A549 (cell line): ENCODE data around the gene GSE1. TPM values are rescaled to one million over a fixed set of nuclear protein-coding genes. Genes with fewer than 3 reads are reported as not detected.

Source experiments
- ATAC-seq, 2 experiments: fragments of 200-7000 bp in 1 of 2; fragments of >200 bp in 1 of 2; cut with Nextera tagmentation in 1 of 2; cut with Tn5 transposase in 1 of 2; 3 replicates each; pipeline versions ENCODE4 v1.8.0 to v1.9.1; 2018 to 2020; ENCODE audit warnings: mild to moderate bottlenecking in 1 of 2, moderate library complexity in 1 of 2
- CTCF ChIA-PET: fragments of 300-600 bp; sonication (Branson Sonifier 250); formaldehyde crosslinking; extraction: SDS; loops from one replicate; lab custom pipeline; 2021; ENCODE audit warnings: antibody characterized with exemption, inconsistent platforms; lab: Yijun Ruan, JAX
- POLR2A ChIA-PET: fragments of 350-600 bp; formaldehyde crosslinking; extraction: SDS; loops from one replicate; lab custom pipeline; 2021; ENCODE audit warnings: antibody characterized with exemption, inconsistent platforms; lab: Yijun Ruan, JAX
- DNase-seq, 2 experiments: peaks; one replicate each; pipeline versions ENCODE4 v3.0.0 to v3.0.0-alpha.2; 2011 to 2016; ENCODE audit warnings: low read depth in 1 of 2, low spot score in 1 of 2
- FAIRE-seq: peaks from 2 replicates; lab custom pipeline; 2011; peaks lifted over from hg19 to GRCh38; lab: Jason Lieb, UNC
- H3K27ac ChIP-seq, 2 experiments: fragments of >200 bp; sonication (Bioruptor Twin); formaldehyde crosslinking; 3 replicates each; pipeline ENCODE4 v1.5.1; 2016 to 2017
- H3K4me1 ChIP-seq: fragments of >200 bp; sonication (Bioruptor Twin); formaldehyde crosslinking; 3 replicates; pipeline ENCODE4 v1.6.1; 2016
- H3K4me2 ChIP-seq: fragments of >200 bp; sonication (Bioruptor Twin); formaldehyde crosslinking; 3 replicates; pipeline ENCODE4 v1.6.1; 2016
- H3K4me3 ChIP-seq: fragments of >200 bp; sonication (Bioruptor Twin); formaldehyde crosslinking; 3 replicates; pipeline ENCODE4 v1.5.1; 2016
- H3K9me3 ChIP-seq: fragments of >200 bp; sonication (Bioruptor Twin); formaldehyde crosslinking; 3 replicates; pipeline ENCODE4 v1.6.1; 2016
- FOSB ChIP-seq: fragments of 250-450 bp; sonication (Bioruptor Pico); IDR thresholded peaks from 2 replicates; pipeline ENCODE4 v1.5.0; 2020; ENCODE audit warnings: mild to moderate bottlenecking, moderate library complexity
- HEYL ChIP-seq: fragments of 250-450 bp; sonication (Bioruptor Pico); IDR thresholded peaks from 2 replicates; pipeline ENCODE4 v1.8.0; 2021; ENCODE audit warnings: mild to moderate bottlenecking, moderate library complexity
- HOXB5 ChIP-seq: fragments of 250-450 bp; sonication (Bioruptor Pico); IDR thresholded peaks from 2 replicates; pipeline ENCODE4 v1.5.0; 2020; ENCODE audit warnings: mild to moderate bottlenecking, moderate library complexity
- JUN ChIP-seq, 2 experiments: fragments of >200 bp; sonication (Bioruptor Twin); formaldehyde crosslinking; IDR thresholded peaks; 2 replicates in 1 of 2; 3 replicates in 1 of 2; pipeline ENCODE4 v1.6.1; 2016 to 2017
- JUNB ChIP-seq: fragments of >200 bp; sonication (Bioruptor Twin); formaldehyde crosslinking; IDR thresholded peaks from 2 replicates; pipeline ENCODE4 v1.6.1; 2016
- MAFK ChIP-seq: fragments of 450-650 bp; IDR thresholded peaks from 2 replicates; pipeline ENCODE4 v1.6.1; 2014; ENCODE audit not compliant: partially characterized antibody
- MYC ChIP-seq: IDR thresholded peaks from 2 replicates; pipeline ENCODE4 v1.6.1; 2012; ENCODE audit warnings: mild to moderate bottlenecking, inconsistent platforms, low read length, improper control_type of control experiment, borderline replicate concordance
- POLR2AphosphoS2 ChIP-seq: conservative IDR thresholded peaks from 2 replicates; pipeline ENCODE4 v1.6.1; 2012; ENCODE audit warnings: low read length, improper control_type of control experiment, inconsistent platforms
- SREBF2 ChIP-seq: fragments of 450-650 bp; IDR thresholded peaks from 2 replicates; pipeline ENCODE4 v1.6.1; 2014; ENCODE audit warnings: mild to moderate bottlenecking, moderate library complexity
- TP53 ChIP-seq: fragments of 250-450 bp; sonication (Bioruptor Pico); IDR thresholded peaks from 2 replicates; pipeline ENCODE4 v1.5.0; 2021; ENCODE audit warnings: mild to moderate bottlenecking, moderate library complexity
- ZC3H11A ChIP-seq: fragments of 450-650 bp; IDR thresholded peaks from 2 replicates; pipeline ENCODE4 v1.6.1; 2014; ENCODE audit warnings: antibody characterized with exemption, mild to moderate bottlenecking
- ZFP36 ChIP-seq: fragments of 450-650 bp; IDR thresholded peaks from 2 replicates; pipeline ENCODE4 v1.6.1; 2014; ENCODE audit warnings: borderline replicate concordance; ENCODE audit not compliant: partially characterized antibody
- WGBS: methylation state at CpG from one replicate; pipeline ENCODE4 v1.1.6; 2017; ENCODE audit errors: missing lambda C conversion rate; 5-methylcytosine and 5-hydroxymethylcytosine counted together
- polyA plus RNA-seq, 4 experiments: library from polyadenylated mRNA; depleted of rRNA in 3 of 4; stranded (reverse); fragments of >200 nt; fragmentation: RNase III in 1 of 4; extraction: RNeasy Plus Mini Kit Qiagen cat#74134 plus additional on column Dnase treatment in 1 of 4; gene quantifications; 2 replicates in 3 of 4; 3 replicates in 1 of 4; pipeline ENCODE4 v1.2.3, GENCODE V29; 2011 to 2017
- TF ChIP-seq, protein P1 (sequence below): fragments of 250-450 bp; sonication (Bioruptor Pico); IDR thresholded peaks from 2 replicates; pipeline ENCODE4 v1.5.0; 2020; ENCODE audit warnings: low read depth, mild to moderate bottlenecking, moderate library complexity
- TF ChIP-seq, protein P2 (sequence below): fragments of 250-450 bp; sonication (Bioruptor Pico); IDR thresholded peaks from 2 replicates; pipeline ENCODE4 v1.5.0; 2021; ENCODE audit warnings: mild to moderate bottlenecking, moderate library complexity, borderline replicate concordance
- TF ChIP-seq, protein P3 (sequence below): IDR thresholded peaks from 2 replicates; pipeline ENCODE4 v1.6.1; 2012
- TF ChIP-seq, protein P4 (sequence below): fragments of 150-350 bp; IDR thresholded peaks from 2 replicates; pipeline ENCODE4 v1.6.1; 2014; ENCODE audit warnings: low read depth, mild to moderate bottlenecking, low read length
- TF ChIP-seq, protein P5 (sequence below): fragments of >200 bp; sonication (Bioruptor Twin); formaldehyde crosslinking; IDR thresholded peaks from 3 replicates; pipeline ENCODE4 v1.5.1; 2016
- TF ChIP-seq, protein P6 (sequence below): fragments of >200 bp; sonication (Bioruptor Twin); formaldehyde crosslinking; IDR thresholded peaks from 3 replicates; pipeline ENCODE4 v1.6.1; 2016

The GSE1 gene
- polyA plus RNA-seq, 2 of the 4 experiments (the other 2 are of a cell fraction), result 20.7 to 24.3 TPM

DNA sequence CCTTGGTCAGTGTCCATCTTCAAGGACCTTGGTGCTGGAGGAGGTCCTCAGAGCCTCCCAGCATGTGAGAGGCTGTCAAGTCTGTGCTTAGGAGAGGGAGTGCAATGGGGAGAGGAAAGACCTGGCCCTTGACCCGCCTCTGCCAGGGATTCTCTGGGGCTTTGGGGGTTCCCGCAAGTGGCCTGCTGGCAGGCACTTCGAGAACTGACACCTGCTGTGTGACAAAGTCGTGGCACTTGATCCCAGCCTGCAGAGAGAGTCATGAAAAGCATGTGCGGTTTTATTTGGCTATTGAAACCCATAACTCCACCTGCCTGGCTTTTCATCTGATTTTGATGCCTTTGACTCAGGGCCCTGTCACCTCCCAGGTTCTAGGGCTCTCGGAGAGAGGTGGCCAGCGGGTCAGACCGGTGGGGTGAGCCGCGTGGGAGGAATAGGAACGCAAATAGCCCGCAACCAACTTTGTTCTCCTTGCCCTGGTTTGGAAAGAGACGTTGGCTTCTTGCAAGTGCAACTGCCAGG lies 42.8 kb upstream of the GSE1 start:
- H3K4me3 ChIP-seq, result no peak overlapping the region
- no peaks in the 10 kb centered on the region for H3K9me3 ChIP-seq
- no peak for ATAC-seq
- no peak for DNase-seq
- TF ChIP-seq JUN (IDR thresholded peaks at IDR 0.05) (no peak), POLR2AphosphoS2 (no peak), JUNB (no peak), SREBF2 (no peak), HOXB5 (CRISPR knock-in tag) (no peak), FOSB (CRISPR knock-in tag) (no peak)
- TF ChIP-seq, protein P1, sequence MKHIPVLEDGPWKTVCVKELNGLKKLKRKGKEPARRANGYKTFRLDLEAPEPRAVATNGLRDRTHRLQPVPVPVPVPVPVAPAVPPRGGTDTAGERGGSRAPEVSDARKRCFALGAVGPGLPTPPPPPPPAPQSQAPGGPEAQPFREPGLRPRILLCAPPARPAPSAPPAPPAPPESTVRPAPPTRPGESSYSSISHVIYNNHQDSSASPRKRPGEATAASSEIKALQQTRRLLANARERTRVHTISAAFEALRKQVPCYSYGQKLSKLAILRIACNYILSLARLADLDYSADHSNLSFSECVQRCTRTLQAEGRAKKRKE (CRISPR knock-in tag), result no peak
- TF ChIP-seq, protein P2, sequence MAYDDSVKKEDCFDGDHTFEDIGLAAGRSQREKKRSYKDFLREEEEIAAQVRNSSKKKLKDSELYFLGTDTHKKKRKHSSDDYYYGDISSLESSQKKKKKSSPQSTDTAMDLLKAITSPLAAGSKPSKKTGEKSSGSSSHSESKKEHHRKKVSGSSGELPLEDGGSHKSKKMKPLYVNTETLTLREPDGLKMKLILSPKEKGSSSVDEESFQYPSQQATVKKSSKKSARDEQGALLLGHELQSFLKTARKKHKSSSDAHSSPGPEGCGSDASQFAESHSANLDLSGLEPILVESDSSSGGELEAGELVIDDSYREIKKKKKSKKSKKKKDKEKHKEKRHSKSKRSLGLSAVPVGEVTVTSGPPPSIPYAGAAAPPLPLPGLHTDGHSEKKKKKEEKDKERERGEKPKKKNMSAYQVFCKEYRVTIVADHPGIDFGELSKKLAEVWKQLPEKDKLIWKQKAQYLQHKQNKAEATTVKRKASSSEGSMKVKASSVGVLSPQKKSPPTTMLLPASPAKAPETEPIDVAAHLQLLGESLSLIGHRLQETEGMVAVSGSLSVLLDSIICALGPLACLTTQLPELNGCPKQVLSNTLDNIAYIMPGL (CRISPR knock-in tag), result no peak
- TF ChIP-seq, protein P3, sequence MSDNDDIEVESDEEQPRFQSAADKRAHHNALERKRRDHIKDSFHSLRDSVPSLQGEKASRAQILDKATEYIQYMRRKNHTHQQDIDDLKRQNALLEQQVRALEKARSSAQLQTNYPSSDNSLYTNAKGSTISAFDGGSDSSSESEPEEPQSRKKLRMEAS, result no peak
- 82% methylated on average over 13 of the region's 13 CpGs for WGBS
- no peaks in the 10 kb centered on the region for H3K4me1 ChIP-seq
- ChIA-PET POLR2A (no interaction called here), CTCF (interaction anchor here (1.0 to 1.4 kb wide), 3 partner anchors 9 to 46 kb away, joined by 3 to 5 read pairs (median 4); no protein-coding TSS in a partner anchor)
- no peak overlapping the region for H3K4me2 ChIP-seq
- FAIRE-seq, result no peak
- no peak overlapping the region for H3K27ac ChIP-seq

DNA sequence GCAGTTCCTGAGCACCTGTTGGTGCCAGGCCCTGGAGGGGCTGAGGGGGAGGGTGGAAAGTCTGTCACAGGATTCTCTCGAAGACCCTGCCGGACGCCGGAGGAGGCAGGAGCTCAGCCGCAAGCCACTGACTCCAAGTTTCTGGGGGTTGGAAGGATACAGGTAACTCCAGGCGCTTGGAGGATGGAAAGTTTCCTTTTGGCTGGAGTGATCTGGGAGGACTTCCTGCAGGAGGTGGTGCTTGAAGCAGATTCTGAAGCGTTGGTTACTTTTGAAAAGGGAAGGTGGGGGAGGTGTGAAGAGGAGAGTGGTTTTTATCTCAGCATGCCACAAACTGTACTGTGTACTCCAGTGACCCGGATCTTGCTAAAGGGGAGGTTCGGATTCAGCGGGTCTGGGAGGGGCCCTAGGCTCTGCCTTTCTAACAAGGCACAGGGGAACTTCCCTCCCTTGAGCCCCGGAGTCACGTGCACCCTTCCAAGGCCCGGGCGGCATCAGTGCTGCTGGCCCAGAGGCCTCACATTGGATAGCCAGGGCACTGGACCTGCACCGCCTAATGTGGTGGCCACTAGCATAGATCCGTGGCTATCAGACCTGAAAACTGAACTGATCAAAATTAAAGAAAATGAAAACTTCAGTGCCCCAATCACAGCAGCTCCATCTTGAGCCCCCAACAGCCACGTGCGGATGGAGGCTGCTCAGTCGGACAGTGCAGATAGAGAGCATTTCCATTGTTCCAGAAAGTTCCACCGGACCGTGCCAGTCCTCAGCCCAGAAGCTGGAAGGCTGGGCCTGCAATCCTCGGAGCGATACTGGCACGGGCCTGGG lies 42.2 kb upstream of the GSE1 start:
- CTCF ChIA-PET, result no interaction called here
- FAIRE-seq, result no peak

DNA sequence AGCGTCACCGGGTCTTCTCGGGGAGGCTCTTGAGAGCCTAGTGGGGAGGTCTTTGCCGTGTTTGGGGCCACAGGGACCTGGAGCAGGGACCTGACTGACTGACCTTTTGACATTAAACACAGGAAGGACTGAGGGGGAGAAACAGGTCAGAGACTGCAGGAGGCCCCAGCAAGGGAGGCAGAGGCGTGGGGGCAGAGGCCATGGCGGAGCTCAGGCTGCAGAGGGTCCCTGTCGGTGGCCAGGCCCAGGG lies 41.6 kb upstream of the GSE1 start:
- no peak overlapping the region for H3K4me3 ChIP-seq
- ATAC-seq (no peak), DNase-seq (no peak), FAIRE-seq (no peak)
- ChIA-PET CTCF (no interaction called here), POLR2A (no interaction called here)
- WGBS, result 96% methylated on average over 4 of the region's 7 CpGs
- no peaks in the 10 kb centered on the region for H3K4me1 ChIP-seq
- TF ChIP-seq FOSB (CRISPR knock-in tag) (no peak), TP53 (CRISPR knock-in tag) (no peak), MAFK (no peak), ZC3H11A (no peak), MYC (no peak)
- TF ChIP-seq, protein P4, sequence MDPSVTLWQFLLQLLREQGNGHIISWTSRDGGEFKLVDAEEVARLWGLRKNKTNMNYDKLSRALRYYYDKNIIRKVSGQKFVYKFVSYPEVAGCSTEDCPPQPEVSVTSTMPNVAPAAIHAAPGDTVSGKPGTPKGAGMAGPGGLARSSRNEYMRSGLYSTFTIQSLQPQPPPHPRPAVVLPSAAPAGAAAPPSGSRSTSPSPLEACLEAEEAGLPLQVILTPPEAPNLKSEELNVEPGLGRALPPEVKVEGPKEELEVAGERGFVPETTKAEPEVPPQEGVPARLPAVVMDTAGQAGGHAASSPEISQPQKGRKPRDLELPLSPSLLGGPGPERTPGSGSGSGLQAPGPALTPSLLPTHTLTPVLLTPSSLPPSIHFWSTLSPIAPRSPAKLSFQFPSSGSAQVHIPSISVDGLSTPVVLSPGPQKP, result no peak
- H3K4me2 ChIP-seq, result no peak overlapping the region
- H3K27ac ChIP-seq, result no peak overlapping the region
- no peaks in the 10 kb centered on the region for H3K9me3 ChIP-seq

More for the DNA sequence above, 42.2 kb upstream of the GSE1 start:
- H3K27ac ChIP-seq, result no peak overlapping the region
- H3K4me2 ChIP-seq, result no peak overlapping the region
- H3K9me3 ChIP-seq, result no peaks in the 10 kb centered on the region
- DNase-seq, result no peak
- POLR2A ChIA-PET, result no interaction called here
- no peak overlapping the region for H3K4me3 ChIP-seq
- ATAC-seq, result no peak; a peak in 1 of 6 replicates
- WGBS, result 89% methylated on average over 18 of the region's 24 CpGs
- H3K4me1 ChIP-seq, result no peaks in the 10 kb centered on the region
- no peak for TF ChIP-seq TP53 (CRISPR knock-in tag)
- TF ChIP-seq HEYL (CRISPR knock-in tag), result no peak
- TF ChIP-seq, protein P5, sequence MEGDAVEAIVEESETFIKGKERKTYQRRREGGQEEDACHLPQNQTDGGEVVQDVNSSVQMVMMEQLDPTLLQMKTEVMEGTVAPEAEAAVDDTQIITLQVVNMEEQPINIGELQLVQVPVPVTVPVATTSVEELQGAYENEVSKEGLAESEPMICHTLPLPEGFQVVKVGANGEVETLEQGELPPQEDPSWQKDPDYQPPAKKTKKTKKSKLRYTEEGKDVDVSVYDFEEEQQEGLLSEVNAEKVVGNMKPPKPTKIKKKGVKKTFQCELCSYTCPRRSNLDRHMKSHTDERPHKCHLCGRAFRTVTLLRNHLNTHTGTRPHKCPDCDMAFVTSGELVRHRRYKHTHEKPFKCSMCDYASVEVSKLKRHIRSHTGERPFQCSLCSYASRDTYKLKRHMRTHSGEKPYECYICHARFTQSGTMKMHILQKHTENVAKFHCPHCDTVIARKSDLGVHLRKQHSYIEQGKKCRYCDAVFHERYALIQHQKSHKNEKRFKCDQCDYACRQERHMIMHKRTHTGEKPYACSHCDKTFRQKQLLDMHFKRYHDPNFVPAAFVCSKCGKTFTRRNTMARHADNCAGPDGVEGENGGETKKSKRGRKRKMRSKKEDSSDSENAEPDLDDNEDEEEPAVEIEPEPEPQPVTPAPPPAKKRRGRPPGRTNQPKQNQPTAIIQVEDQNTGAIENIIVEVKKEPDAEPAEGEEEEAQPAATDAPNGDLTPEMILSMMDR, result no peak
- peak; percentile 87 for TF ChIP-seq ZFP36
- no peak for TF ChIP-seq JUN (IDR thresholded peaks at IDR 0.05)
- TF ChIP-seq, protein P6, sequence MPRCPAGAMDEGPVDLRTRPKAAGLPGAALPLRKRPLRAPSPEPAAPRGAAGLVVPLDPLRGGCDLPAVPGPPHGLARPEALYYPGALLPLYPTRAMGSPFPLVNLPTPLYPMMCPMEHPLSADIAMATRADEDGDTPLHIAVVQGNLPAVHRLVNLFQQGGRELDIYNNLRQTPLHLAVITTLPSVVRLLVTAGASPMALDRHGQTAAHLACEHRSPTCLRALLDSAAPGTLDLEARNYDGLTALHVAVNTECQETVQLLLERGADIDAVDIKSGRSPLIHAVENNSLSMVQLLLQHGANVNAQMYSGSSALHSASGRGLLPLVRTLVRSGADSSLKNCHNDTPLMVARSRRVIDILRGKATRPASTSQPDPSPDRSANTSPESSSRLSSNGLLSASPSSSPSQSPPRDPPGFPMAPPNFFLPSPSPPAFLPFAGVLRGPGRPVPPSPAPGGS, result no peak
